GM23338 (cell line): ENCODE measurements around the gene ZNF366. TPM values are rescaled to one million over a fixed set of nuclear protein-coding genes. Genes with fewer than 3 reads are reported as not detected.

Experiments used
- ATAC-seq: fragments of 200-7000 bp; cut with Tn5 transposase; 3 replicates; pipeline ENCODE4 v1.9.1; 2020
- DNase-seq: peaks from one replicate; pipeline ENCODE4 v3.0.0-alpha.2; 2015; ENCODE audit warnings: low spot score
- H2AFZ ChIP-seq: fragments of 200-600 bp; sonication (generic); 2 replicates; pipeline ENCODE4 v1.8.0; 2016; ENCODE audit warnings: antibody characterized with exemption, mild to moderate bottlenecking, moderate library complexity
- H3F3A ChIP-seq: fragments of 200-600 bp; sonication (generic); replicated peaks from 2 replicates; pipeline ENCODE4 v1.8.0; 2017; ENCODE audit warnings: antibody characterized with exemption, mixed run types, low read depth
- H3K27ac ChIP-seq: fragments of 200-600 bp; sonication (generic); 2 replicates; pipeline ENCODE4 v1.6.1; 2016; ENCODE audit warnings: low read depth
- H3K27me3 ChIP-seq: fragments of 200-600 bp; sonication (generic); 2 replicates; pipeline ENCODE4 v1.8.0; 2016; ENCODE audit warnings: mild to moderate bottlenecking, mixed run types, moderate library complexity; ENCODE audit not compliant: insufficient read depth
- H3K36me3 ChIP-seq: fragments of 200-600 bp; sonication (generic); 2 replicates; pipeline ENCODE4 v1.8.0; 2016; ENCODE audit warnings: mild to moderate bottlenecking; ENCODE audit not compliant: insufficient read depth
- H3K4me1 ChIP-seq: fragments of 200-600 bp; sonication (generic); 2 replicates; pipeline ENCODE4 v1.8.0; 2016; ENCODE audit warnings: mild to moderate bottlenecking, moderate library complexity; ENCODE audit not compliant: insufficient read depth
- H3K4me2 ChIP-seq: fragments of 200-600 bp; sonication (generic); 2 replicates; pipeline ENCODE4 v1.7.1; 2017; ENCODE audit warnings: mixed run types
- H3K4me3 ChIP-seq: fragments of 200-600 bp; sonication (generic); 2 replicates; pipeline ENCODE4 v1.6.1; 2016; ENCODE audit warnings: mixed run types
- H3K79me2 ChIP-seq: fragments of 200-600 bp; sonication (generic); replicated peaks from 2 replicates; pipeline ENCODE4 v1.8.0; 2017; ENCODE audit warnings: mild to moderate bottlenecking; ENCODE audit not compliant: insufficient read depth
- H3K9me2 ChIP-seq: fragments of 200-600 bp; sonication (generic); 2 replicates; pipeline ENCODE4 v1.8.0; 2017; ENCODE audit not compliant: insufficient read depth
- H4K20me1 ChIP-seq: fragments of 200-600 bp; sonication (generic); replicated peaks from 2 replicates; pipeline ENCODE4 v1.8.0; 2017; ENCODE audit warnings: mild to moderate bottlenecking; ENCODE audit not compliant: insufficient read depth
- H3K27ac Mint-ChIP-seq: 2 replicates; pipeline ENCODE4 v1.8.0; 2020; ENCODE audit warnings: inconsistent platforms, mild to moderate bottlenecking, moderate library complexity, mixed read lengths
- H3K27me3 Mint-ChIP-seq: 3 replicates; pipeline ENCODE4 v1.8.0; 2022; ENCODE audit warnings: low read depth, mild to moderate bottlenecking, moderate library complexity, mixed read lengths, inconsistent platforms; ENCODE audit not compliant: insufficient read depth, poor library complexity
- H3K36me3 Mint-ChIP-seq: 3 replicates; pipeline ENCODE4 v1.8.0; 2021; ENCODE audit warnings: low read depth, mild to moderate bottlenecking, inconsistent platforms, moderate library complexity, mixed read lengths
- H3K4me1 Mint-ChIP-seq: 3 replicates; pipeline ENCODE4 v1.8.0; 2020; ENCODE audit warnings: mild to moderate bottlenecking, inconsistent platforms, mixed read lengths
- H3K4me3 Mint-ChIP-seq: 3 replicates; pipeline ENCODE4 v1.8.0; 2021; ENCODE audit warnings: moderate library complexity, mild to moderate bottlenecking, inconsistent platforms, mixed read lengths
- H3K9me3 Mint-ChIP-seq: 3 replicates; pipeline ENCODE4 v1.8.0; 2020; ENCODE audit warnings: moderate library complexity, mild to moderate bottlenecking, inconsistent platforms, mixed read lengths
- CREB1 ChIP-seq: fragments of 250-450 bp; sonication (Bioruptor Pico); IDR thresholded peaks from 2 replicates; pipeline ENCODE4 v1.5.0; 2020; ENCODE audit warnings: low read depth, mild to moderate bottlenecking, moderate library complexity
- CTCF ChIP-seq, 2 experiments: fragments of 200-600 bp in 1 of 2; sonication (generic) in 1 of 2; conservative IDR thresholded peaks; 2 replicates each; pipeline versions ENCODE4 v1.5.1 to v1.6.1; 2016 to 2017; ENCODE audit warnings: antibody characterized with exemption in 2 of 2, low read depth in 2 of 2, mild to moderate bottlenecking in 2 of 2, moderate library complexity in 1 of 2
- ETS1 ChIP-seq: IDR thresholded peaks from 2 replicates; pipeline ENCODE4 v1.6.1; 2016; ENCODE audit warnings: antibody characterized with exemption
- EZH2 ChIP-seq: fragments of 200-600 bp; sonication (generic); IDR thresholded peaks from one replicate; pipeline ENCODE4 v1.8.0; 2017; ENCODE audit warnings: antibody characterized with exemption, mild to moderate bottlenecking, low read depth; ENCODE audit not compliant: unreplicated experiment
- EZH2phosphoT487 ChIP-seq: fragments of 200-600 bp; sonication (generic); IDR thresholded peaks from one replicate; pipeline ENCODE4 v1.8.1; 2018; ENCODE audit warnings: antibody characterized with exemption; ENCODE audit not compliant: unreplicated experiment
- JUNB ChIP-seq: IDR thresholded peaks from one replicate; pipeline ENCODE4 v1.6.1; 2016; ENCODE audit warnings: antibody characterized with exemption; ENCODE audit not compliant: unreplicated experiment
- NANOG ChIP-seq: IDR thresholded peaks from 2 replicates; pipeline ENCODE4 v1.6.1; 2016; ENCODE audit warnings: antibody characterized with exemption, borderline replicate concordance
- POLR2AphosphoS5 ChIP-seq: IDR thresholded peaks from 2 replicates; pipeline ENCODE4 v1.6.1; 2016; ENCODE audit warnings: antibody characterized with exemption, low read depth
- REST ChIP-seq: IDR thresholded peaks from one replicate; pipeline ENCODE4 v1.6.1; 2018; ENCODE audit warnings: antibody characterized with exemption; ENCODE audit not compliant: unreplicated experiment
- STAT1 ChIP-seq: IDR thresholded peaks from one replicate; pipeline ENCODE4 v1.6.1; 2016; ENCODE audit warnings: antibody characterized with exemption; ENCODE audit not compliant: unreplicated experiment
- ZNF114 ChIP-seq: fragments of 250-450 bp; sonication (Bioruptor Pico); IDR thresholded peaks from 2 replicates; pipeline ENCODE4 v1.5.0; 2020; ENCODE audit warnings: mild to moderate bottlenecking, moderate library complexity
- ZNF331 ChIP-seq: fragments of 250-450 bp; sonication (Bioruptor Pico); IDR thresholded peaks from 2 replicates; pipeline ENCODE4 v1.5.0; 2020; ENCODE audit warnings: low read depth, mild to moderate bottlenecking, moderate library complexity
- ZNF462 ChIP-seq: fragments of 250-450 bp; sonication (Bioruptor Pico); IDR thresholded peaks from 2 replicates; pipeline ENCODE4 v1.5.0; 2020; ENCODE audit warnings: mild to moderate bottlenecking, moderate library complexity
- polyA plus RNA-seq: library from polyadenylated mRNA; unstranded; fragments of >200 nt; fragmentation: Nextera tagmentation; extraction: Ambion mirVana; gene quantifications from 2 replicates; pipeline ENCODE4 v1.2.1, GENCODE V29; 2016
- total RNA-seq: library from RNA; depleted of rRNA; stranded (reverse); fragments of >200 nt; shearing (Covaris generic); gene quantifications from 2 replicates; pipeline ENCODE4 v1.2.3, GENCODE V29; 2014

ZNF366 gene
- total and polyA plus RNA-seq, 2 experiments from 2014 or later: not detected

GRCh38 chr5:72439192-72439591 is 68.0 kb downstream of the ZNF366 start:
- peaks cover 9% of the 10 kb centered on the region; the same call in 1 of the 2 replicates for H3K9me2 ChIP-seq
- ATAC-seq: no peak
- Mint-ChIP-seq H3K27me3 (peaks cover 2% of the 10 kb centered on the region), H3K27ac (no peak overlapping the region), H3K36me3 (no peaks in the 10 kb centered on the region), H3K4me3 (no peak overlapping the region), H3K4me1 (peaks cover 4% of the 10 kb centered on the region; the same call in 1 of the 3 replicates), H3K9me3 (no peaks in the 10 kb centered on the region)
- no peak for DNase-seq
- H3F3A ChIP-seq: no peaks in the 10 kb centered on the region
- H4K20me1 ChIP-seq: no peaks in the 10 kb centered on the region
- no peaks in the 10 kb centered on the region for H3K79me2 ChIP-seq
- H2AFZ ChIP-seq: no peak overlapping the region; the same call in 1 of the 2 replicates
- H3K4me3 ChIP-seq: no peak overlapping the region
- H3K27ac ChIP-seq: no peak overlapping the region
- no peak overlapping the region for H3K4me2 ChIP-seq
- no peaks in the 10 kb centered on the region for H3K4me1 ChIP-seq
- no peaks in the 10 kb centered on the region for H3K27me3 ChIP-seq
- H3K36me3 ChIP-seq: no peaks in the 10 kb centered on the region
- TF ChIP-seq ZNF114 (CRISPR knock-in tag) (no peak), CTCF (conservative IDR thresholded peaks at IDR 0.05; ENCODE audit: low read depth in 2 of 2) (no peak), CREB1 (CRISPR knock-in tag) (no peak), ZNF331 (no peak), REST (no peak), EZH2phosphoT487 (no peak), STAT1 (no peak), ETS1 (no peak), POLR2AphosphoS5 (no peak), NANOG (no peak), ZNF462 (CRISPR knock-in tag) (no peak), EZH2 (no peak), JUNB (no peak)
